Activated CD8-positive, alpha-beta memory T cell treated with anti-CD3 and anti-CD28 coated beads for 1 hour (primary cell): ENCODE data around the gene RCAN2.

ENCODE experiments used
- DNase-seq, 2 donors: peaks; one replicate each; pipeline ENCODE4 v3.0.0-alpha.2; 2020; ENCODE audit warnings: low read depth in 1 of 2; ENCODE audit errors: extremely low read depth in 1 of 2

RCAN2 gene

DNA sequence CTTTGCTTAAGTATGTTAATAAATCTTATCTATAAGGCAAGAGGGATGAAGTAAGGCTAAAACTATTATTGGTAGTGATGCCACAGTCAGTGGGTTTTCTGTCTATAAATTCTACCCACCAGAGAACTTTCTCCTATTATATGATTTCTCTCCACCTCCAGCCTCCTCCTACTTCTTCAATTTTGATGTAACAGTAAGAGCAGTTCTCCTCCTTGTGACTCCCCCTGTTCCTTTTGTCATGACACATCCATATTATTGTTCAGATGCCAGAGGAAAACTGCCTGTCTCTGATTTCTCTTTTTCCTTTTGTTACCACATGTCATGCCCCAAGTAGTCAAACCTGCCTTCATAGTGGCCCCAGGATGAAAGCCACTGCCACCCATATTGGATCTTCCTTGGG is 9.1 kb upstream of the RCAN2 start:
- DNase-seq = no peak

DNA sequence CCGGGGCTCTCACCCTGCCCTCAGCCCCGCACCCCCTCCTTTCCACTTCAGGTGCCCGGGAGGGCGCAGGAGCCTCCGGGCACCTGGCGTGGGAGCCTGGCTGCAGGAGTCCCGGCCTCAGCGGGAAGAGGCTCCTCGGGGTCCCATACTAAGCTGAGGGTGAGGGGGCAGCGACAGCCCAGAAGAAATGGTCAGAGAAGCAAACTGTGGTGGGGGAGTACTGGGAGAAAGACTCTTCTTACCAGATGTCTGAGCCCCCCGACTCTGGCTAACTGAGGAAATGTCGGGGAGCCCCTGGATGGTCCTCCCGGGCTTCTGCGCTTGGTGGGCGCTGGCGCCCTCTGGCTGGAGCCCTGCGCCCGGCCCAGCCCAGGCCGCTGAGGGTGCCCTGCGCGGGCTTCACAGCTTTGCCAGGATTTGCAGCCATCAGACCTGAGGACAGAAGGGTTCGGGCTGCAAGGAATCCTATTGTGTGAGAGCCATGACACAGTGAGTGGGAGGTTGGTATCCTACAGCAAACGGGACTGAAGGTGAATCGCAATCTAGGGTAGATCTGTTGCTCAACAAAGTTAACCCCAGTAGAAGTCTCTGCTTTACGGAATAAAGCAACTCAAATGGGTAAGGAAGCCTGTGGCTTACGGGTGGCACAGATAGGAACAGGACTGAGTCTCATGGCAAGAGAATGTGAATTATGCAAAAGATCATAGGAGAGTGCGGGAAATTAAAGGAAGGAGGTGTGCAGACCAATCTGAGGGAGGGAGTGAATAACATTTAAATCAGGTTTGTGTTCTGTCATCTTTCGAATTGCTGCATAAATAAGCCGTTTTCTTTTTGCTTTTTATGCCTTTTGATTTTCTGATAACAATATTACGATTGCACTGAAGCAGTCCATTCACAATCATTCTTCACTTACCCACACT is 639 bp upstream of the RCAN2 start:
- DNase-seq = no peak

GRCh38 chr6:46490425-46491200 is 636 bp downstream of the RCAN2 start:
- no peak for DNase-seq

GRCh38 chr6:46486181-46486580 is 5.1 kb downstream of the RCAN2 start:
- DNase-seq = no peak

DNA sequence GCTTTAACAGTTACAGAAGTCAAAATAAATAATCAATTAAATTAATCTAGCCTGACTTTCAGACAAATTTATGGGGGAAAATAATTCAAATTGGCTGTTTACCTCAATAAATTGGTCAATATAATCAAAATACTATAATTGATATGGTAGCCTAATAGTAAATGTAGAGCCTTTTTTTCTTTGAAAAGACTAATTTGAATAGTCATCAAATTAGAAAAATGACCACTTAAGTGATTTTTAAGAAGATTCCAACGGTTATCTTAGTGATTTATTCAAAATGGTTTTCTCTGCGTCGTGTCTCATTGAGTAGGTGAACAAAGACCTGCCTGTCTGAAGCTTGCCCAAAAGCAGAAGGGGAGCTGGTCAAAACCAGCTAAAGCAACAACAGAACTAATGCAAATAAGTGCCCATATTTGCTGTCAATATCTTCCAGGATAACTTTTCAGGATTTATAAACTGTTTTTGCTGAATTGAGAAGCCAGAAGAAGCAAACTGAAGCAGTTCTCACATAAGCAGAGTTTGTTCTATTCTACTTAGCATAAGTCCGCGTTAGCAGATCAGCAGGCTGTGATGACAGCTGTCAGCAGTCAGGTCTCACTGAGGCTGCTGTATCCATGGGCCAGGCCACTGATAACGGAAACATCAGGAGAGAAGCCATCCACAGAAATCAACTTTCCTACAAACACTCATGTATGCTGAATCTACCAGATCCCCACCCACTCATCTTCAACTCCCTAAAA is 7.0 kb downstream of the RCAN2 start:
- no peak for DNase-seq

GRCh38 chr6:46476301-46476700 is 14.9 kb downstream of the RCAN2 start:
- no peak for DNase-seq

DNA sequence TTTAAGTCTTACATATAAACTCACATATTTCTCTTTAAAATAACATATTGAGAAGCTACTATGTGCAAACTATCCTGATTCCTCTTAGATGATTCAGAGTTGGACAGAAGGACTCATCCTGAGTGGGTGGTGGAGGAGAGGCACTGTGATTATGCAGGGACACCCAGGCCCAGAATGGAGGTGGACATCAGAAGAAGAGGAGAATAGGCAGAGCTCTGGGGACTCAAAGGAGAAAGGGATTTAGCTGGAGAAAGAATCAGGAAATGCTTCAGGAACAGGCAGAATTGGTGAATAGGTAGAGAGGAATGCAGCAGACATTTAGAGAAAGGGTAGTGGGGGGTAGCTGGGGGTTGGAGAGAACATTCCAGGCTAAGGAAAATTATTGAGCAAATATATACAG is 17.4 kb downstream of the RCAN2 start:
- no peak for DNase-seq

DNA sequence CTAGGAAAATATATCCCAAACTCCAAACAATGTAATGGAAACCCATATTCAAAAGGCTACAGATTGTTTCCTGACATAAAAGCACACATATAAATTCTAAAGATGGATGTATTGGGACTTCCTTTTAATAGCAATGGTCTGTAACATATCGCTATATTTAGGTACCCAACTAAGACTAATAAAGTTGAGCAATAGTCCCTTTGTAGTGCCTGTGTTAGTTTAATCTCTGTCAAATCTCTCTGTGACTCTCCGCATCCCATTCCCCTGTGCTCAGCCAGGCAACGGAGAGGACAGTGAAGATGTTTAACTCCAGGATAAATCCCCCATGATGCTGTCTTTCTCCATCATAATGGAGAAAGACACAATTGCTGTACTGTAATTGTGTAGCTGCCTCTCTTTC is 19.0 kb downstream of the RCAN2 start:
- no peak for DNase-seq

DNA sequence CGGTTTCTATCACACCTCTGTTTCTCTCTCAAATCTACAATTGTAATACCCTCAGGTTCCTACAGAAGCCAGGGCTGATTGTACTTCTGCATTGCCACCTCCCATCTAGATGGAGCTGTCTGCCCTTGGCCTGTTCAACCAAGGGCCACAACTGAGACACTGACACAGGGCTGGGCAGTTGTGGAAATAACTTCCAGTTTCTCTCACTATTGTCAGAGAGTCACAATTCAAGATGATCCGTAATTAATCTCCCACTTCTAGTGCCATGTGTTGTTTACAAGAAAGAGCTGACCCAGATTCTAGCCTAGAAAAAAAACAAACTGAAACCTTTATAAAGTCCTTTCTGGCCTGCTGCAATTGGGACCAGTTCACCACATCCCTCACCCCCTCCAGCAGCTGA is 22.2 kb downstream of the RCAN2 start:
- no peak for DNase-seq

DNA sequence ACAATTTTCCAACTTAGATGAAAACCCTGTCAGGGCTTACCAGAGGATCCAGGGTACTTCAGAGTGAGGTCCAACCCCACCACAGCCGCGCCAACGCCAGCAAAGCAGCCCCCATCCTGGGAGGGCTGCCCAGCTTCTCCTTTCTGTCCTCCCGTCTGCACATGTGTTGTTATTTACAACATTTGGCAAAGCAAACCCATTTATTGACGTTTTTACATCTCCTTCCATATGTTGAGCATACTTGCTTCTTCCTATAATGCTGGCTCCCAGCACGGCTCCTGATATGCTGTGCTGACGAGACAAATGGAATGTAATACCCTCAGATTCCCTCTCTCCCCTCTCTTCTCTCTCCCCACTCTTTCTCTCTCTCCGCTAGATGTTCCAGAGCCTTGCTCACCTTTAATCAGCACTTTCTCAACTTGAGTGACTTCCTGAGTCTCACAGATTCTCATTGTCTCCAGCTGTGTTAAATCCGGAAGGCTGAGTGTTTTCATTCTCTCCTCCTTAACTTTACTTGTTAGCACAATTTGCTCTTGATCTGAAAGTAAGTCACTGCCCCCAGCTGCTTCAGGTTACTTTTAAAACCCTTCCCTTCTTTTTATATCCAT is 22.7 kb downstream of the RCAN2 start:
- DNase-seq = no peak

DNA sequence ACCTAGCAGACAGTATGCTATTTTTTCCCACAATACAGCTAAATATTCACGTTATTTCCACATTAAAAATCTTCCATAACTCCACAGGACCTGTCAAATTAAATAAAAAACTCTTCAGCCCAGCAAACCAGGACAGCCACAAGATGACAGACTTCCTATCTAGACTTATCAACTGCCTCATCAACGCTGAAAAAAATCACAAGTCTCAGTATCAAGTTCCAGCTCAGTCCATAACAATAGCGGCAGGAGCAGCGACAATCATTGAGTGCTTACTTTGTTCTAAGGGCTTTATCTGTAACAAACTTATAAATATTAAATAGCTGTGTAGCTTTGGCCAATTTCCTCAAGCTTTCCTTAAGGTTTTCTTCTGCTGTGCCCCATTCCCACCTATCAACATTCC is 24.7 kb downstream of the RCAN2 start:
- no peak for DNase-seq

DNA sequence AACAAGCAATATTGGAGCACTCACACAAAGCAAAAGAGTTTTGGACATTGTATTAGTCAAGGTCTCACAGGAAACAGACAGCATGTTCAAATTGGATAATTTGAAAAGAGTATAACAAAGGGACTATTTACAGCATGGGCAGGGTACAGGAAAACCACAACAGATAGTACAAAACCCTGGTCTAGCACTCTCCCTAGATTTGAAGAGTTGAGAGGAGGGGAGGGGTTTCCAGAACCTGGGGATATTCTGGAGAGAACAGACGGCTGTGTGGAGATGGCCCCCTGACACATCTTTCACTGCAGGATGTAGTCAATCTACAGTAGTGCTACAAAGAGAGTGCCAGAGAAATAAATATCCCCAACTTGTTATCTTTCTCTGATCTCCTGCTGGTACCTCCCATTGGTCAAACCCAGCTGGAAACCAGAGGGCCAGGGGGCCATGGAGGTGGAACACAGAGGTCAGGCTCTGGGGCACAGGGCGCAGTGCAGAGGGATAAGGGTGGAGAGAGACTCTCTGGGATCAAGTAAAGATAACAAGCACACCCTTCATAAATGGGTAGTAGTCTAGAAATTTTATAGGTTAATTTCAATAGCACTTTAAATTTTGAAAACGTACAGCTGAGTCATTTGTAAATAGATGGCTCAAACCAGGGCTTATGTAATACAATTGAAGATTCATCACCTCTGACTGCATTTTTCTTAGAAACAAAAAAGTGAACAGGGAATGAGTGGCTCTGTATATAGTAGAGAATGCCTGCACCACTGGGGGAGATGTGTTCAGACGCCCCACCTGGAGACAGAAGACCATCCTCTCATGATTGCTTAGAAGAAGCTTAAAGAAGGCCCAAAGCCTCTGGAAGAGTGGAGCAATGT is 25.7 kb downstream of the RCAN2 start:
- no peak for DNase-seq

DNA sequence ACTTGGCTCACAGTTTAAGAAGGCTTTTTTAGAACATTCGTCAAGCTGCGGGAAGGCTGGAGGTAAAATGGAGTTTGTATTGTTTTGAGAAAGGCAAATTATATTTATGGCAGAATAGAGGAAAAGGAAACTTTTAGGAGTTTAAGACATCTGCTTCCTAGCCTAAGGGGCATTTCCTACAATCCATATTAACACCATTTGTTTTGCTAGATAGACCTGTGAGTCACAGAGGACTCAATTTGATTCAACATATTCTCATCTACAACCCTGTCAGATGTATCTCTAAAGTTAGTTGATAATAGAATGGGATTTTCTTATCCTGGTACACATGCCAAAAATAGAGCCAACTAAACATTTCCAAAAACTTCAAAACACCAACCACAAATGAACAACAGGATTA is 35.0 kb downstream of the RCAN2 start:
- DNase-seq = no peak

GRCh38 chr6:46454691-46455090 is 36.6 kb downstream of the RCAN2 start:
- no peak for DNase-seq

DNA sequence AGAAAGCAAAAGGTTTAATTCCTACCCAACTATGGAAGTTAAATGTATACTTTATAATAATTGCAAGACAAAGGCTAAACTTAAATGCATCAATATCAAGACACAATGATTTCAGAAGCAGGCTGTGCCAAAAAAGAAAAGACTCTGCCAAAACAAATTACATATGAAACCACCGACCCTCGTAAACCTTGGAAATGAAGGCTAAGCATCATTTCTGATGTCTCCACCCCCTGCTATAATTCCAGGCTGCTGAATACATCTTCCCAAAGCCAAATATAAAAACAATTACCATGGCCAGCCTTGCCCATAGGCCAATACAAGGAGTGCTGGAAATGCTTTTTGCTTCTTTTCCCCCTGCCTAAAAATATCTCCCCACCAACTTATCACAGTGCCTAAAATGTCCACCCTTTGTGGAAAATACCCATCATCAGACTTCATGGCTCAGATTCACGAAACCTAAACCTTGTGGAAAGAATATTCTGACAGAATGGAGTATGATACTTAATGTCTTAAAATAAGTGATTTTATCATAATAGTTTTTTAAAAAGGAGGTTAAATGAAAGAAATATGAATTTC is 37.4 kb downstream of the RCAN2 start:
- no peak for DNase-seq

DNA sequence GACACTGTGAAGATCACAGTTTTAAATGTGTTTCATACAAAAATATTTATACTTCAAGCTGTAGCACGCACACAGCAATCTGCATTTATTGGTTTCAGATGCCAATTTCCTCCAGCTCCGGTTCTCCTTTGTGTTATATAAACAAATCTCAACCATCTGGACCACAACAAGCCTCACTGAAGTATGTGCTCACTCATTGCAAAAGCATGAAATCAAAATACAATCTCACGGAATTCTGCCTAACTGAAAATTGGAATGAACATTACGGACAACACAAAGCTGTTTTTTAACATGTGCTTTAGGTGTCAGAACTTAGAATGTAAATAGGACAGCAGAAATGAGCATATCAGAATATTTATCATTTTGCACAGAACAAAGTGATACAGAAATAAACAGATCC is 38.0 kb downstream of the RCAN2 start:
- no peak for DNase-seq

- DNase-seq = no peak
Observed at GRCh38 chr6:46452312-46452917, 38.8 kb downstream of the RCAN2 start.

GRCh38 chr6:46451343-46451742 is 39.9 kb downstream of the RCAN2 start:
- DNase-seq = no peak

DNA sequence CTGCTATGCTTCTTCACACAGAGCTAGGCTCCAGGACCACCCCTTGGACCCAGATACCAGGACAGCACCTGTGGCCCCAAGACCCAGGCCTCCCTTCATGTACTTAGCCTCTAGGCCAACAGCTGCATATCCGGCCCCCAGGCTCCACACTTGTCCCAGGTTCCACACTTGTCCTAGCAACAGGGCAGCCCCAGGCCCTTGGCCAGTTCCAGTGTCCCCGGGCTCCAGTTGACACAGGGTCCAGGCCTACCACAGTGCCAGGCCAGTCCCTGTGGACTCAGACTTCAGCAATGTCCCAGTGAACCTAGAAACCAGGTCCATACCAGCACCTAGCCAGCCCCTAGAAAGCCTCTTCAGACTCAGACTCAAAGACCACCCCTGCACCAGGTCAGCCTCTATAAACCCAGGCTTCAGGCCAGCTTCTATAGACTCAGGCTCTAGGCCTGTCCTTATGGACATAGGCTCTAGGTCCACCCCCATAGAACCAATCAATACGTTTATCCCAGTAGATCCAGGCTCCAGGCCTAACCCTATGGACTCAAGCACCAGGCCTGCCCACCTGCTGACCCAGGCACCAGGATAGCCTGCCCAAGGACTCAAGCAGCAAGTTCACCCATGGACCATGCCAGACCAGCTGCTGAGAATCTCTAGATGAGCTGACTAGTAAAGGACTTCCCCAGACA is 46.3 kb downstream of the RCAN2 start:
- DNase-seq = no peak
